ENCODE measurements around the gene FSIP1. TPM values are rescaled to one million over a fixed set of nuclear protein-coding genes. Genes with fewer than 3 reads are reported as not detected.

The FSIP1 gene
- total RNA-seq, 2 experiments from 2014 or later = 0.22 to 0.34 TPM

DNA sequence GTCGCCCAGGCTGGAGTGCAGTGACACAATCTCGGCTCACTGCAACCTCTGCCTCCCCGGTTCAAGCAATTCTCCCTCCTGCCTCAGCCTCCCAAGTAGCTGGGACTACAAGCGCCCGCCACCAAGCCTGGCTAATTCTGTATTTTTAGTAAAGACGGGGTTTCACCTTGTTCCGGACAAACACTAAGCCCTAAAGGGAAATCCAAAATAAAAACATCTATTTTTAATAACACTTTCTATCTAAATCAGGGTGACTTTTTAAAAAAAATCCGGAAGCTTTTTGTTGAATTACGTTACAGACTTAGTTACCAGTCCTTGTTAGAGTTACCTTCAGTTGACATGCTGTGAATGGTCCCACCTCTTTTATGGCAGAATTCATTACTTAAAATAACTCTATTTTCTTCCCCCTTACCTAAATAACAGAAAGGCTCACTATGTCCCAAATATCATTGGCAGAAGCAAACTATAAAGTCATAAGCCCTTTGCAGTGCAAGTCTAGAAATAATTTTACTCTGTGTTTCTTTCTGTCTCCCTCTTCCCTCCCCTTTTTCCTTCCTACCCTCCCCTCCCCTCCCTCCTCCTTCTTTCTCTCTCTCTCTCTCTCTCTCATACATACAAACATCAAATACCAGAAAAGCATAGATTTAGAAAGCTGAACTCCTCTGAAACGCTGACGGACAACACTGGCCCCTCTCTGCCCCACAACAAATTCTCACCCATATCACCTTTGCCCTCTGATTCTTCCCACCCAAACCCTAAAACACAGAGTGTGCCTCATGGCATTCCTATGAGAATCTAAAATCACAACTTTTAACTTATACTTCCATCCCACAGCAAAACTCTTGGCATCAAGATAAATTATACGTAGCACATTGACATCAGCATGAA lies 183.4 kb downstream of the FSIP1 start:
- Histone ChIP-seq H3K4me3 (ENCODE audit: low read length) (no peak overlapping the region), H3K4me1 (ENCODE audit: insufficient read depth, low read length) (no peaks in the 10 kb centered on the region), H3K9me3 (ENCODE audit: control insufficient read depth in 1 of 2, insufficient read depth in 1 of 2, low read length in 2 of 2) (peaks cover 0 to 6% of the 10 kb centered on the region in 2 experiments), H3K36me3 (ENCODE audit: insufficient read depth, low read length) (no peaks in the 10 kb centered on the region), H3K27me3 (ENCODE audit: control insufficient read depth in 1 of 2, insufficient read depth in 2 of 2, low read length in 2 of 2) (no peaks in the 10 kb centered on the region), H3K27ac (ENCODE audit: low read depth in 1 of 2, low read length in 2 of 2) (no peak overlapping the region)
- Mint-ChIP-seq H3K4me1 (ENCODE audit: low read depth) (no peaks in the 10 kb centered on the region), H3K4me3 (no peak overlapping the region), H3K36me3 (ENCODE audit: low read depth) (no peaks in the 10 kb centered on the region), H3K27ac (no peak overlapping the region), H3K27me3 (no peaks in the 10 kb centered on the region), H3K9me3 (no peaks in the 10 kb centered on the region)
- CTCF ChIA-PET = no interaction called here
- no peak for ATAC-seq (ENCODE audit: poor library complexity)
- intact Hi-C loops (cut with DNase I, micrococcal nuclease) = no loop called here
- POLR2A ChIA-PET = no interaction called here
- TF ChIP-seq, protein P1, sequence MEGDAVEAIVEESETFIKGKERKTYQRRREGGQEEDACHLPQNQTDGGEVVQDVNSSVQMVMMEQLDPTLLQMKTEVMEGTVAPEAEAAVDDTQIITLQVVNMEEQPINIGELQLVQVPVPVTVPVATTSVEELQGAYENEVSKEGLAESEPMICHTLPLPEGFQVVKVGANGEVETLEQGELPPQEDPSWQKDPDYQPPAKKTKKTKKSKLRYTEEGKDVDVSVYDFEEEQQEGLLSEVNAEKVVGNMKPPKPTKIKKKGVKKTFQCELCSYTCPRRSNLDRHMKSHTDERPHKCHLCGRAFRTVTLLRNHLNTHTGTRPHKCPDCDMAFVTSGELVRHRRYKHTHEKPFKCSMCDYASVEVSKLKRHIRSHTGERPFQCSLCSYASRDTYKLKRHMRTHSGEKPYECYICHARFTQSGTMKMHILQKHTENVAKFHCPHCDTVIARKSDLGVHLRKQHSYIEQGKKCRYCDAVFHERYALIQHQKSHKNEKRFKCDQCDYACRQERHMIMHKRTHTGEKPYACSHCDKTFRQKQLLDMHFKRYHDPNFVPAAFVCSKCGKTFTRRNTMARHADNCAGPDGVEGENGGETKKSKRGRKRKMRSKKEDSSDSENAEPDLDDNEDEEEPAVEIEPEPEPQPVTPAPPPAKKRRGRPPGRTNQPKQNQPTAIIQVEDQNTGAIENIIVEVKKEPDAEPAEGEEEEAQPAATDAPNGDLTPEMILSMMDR (IDR thresholded peaks at IDR 0.05) = no peak
- no peak for DNase-seq

DNA sequence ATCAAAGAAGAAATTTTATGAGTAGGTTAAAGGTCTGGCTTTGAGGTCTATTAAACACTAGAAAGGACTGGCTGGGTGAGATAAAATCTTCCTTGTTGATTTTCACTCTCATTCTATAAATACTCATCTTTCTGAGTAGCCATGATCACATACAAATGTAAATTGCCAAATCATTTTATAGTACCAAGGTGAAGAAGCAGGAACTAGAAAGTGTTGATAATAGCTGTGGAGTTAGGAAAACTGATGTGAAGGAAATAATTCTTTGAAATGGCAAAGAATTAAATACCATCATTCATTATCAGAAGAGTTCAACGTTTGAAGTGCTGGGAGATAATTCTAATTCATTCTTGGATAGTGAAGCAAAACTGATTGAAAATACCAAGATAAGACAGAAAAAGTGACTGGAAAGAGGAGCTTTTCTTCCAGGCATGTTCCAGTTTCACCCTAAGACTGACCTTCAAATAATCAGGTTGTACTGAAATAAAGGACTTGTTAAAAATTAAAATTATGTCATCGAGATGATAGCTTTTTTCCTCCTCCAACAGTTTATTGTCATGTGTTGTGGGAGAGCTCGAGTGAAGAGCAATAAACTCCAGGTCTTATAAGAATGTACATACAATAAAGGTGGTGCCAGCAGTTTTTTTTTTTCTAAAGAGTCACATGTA lies 184.3 kb downstream of the FSIP1 start:
- Mint-ChIP-seq H3K4me3 (no peak overlapping the region), H3K36me3 (ENCODE audit: low read depth) (no peaks in the 10 kb centered on the region), H3K27me3 (no peaks in the 10 kb centered on the region), H3K9me3 (no peaks in the 10 kb centered on the region), H3K27ac (no peak overlapping the region), H3K4me1 (ENCODE audit: low read depth) (no peaks in the 10 kb centered on the region)
- CTCF ChIA-PET = no interaction called here
- H3K9me3 ChIP-seq (ENCODE audit: control insufficient read depth in 1 of 2, insufficient read depth in 1 of 2, low read length in 2 of 2) = peaks cover 0 to 6% of the 10 kb centered on the region in 2 experiments
- intact Hi-C loops (cut with DNase I, micrococcal nuclease) = no loop called here
- H3K27ac ChIP-seq (ENCODE audit: low read depth in 1 of 2, low read length in 2 of 2) = no peak overlapping the region
- TF ChIP-seq, protein P1 (IDR thresholded peaks at IDR 0.05) = no peak
- H3K4me3 ChIP-seq (ENCODE audit: low read length) = no peak overlapping the region
- POLR2A ChIA-PET = no interaction called here
- H3K36me3 ChIP-seq (ENCODE audit: insufficient read depth, low read length) = no peaks in the 10 kb centered on the region
- no peaks in the 10 kb centered on the region for H3K4me1 ChIP-seq (ENCODE audit: insufficient read depth, low read length)
- ATAC-seq (ENCODE audit: poor library complexity) = no peak
- no peaks in the 10 kb centered on the region for H3K27me3 ChIP-seq (ENCODE audit: control insufficient read depth in 1 of 2, insufficient read depth in 2 of 2, low read length in 2 of 2)
- no peak for DNase-seq

DNA sequence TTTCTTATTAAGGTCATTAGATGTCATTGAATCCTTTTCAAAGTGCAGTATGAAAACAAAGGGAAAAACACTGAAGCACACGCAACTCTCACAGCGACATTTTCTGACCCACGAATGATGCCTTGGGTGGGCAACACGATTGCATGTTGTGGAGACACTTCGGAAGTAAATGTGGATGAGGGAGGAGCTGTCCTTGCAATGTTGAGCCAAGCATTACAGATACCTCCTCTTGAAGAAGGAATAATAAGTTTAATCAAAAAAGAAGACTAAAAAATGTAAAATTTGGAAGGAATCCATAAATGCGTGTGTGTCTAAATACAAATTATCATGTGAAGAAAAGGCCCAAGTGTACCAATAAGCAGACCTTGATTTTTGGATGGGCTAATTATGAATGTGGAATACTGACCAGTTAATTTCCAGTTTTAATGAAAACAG lies 184.9 kb downstream of the FSIP1 start:
- Mint-ChIP-seq H3K27me3 (peaks cover 4% of the 10 kb centered on the region), H3K36me3 (ENCODE audit: low read depth) (no peaks in the 10 kb centered on the region), H3K27ac (no peak overlapping the region), H3K4me1 (ENCODE audit: low read depth) (no peaks in the 10 kb centered on the region), H3K4me3 (no peak overlapping the region), H3K9me3 (no peaks in the 10 kb centered on the region)
- POLR2A ChIA-PET = no interaction called here
- TF ChIP-seq, protein P1 (IDR thresholded peaks at IDR 0.05) = no peak
- no peaks in the 10 kb centered on the region for H3K4me1 ChIP-seq (ENCODE audit: insufficient read depth, low read length)
- H3K27ac ChIP-seq (ENCODE audit: low read depth in 1 of 2, low read length in 2 of 2) = no peak overlapping the region
- H3K9me3 ChIP-seq (ENCODE audit: control insufficient read depth in 1 of 2, insufficient read depth in 1 of 2, low read length in 2 of 2) = peaks cover 0 to 6% of the 10 kb centered on the region in 2 experiments
- H3K27me3 ChIP-seq (ENCODE audit: control insufficient read depth in 1 of 2, insufficient read depth in 2 of 2, low read length in 2 of 2) = no peaks in the 10 kb centered on the region
- no peak overlapping the region for H3K4me3 ChIP-seq (ENCODE audit: low read length)
- CTCF ChIA-PET = no interaction called here
- no peaks in the 10 kb centered on the region for H3K36me3 ChIP-seq (ENCODE audit: insufficient read depth, low read length)
- ATAC-seq (ENCODE audit: poor library complexity) = no peak
- DNase-seq = no peak
- intact Hi-C loops (cut with DNase I, micrococcal nuclease) = no loop called here

Data from CD4-positive, alpha-beta T cell (primary cell).